ENCODE measurements around the gene MIDN.

Gene MIDN

DNA sequence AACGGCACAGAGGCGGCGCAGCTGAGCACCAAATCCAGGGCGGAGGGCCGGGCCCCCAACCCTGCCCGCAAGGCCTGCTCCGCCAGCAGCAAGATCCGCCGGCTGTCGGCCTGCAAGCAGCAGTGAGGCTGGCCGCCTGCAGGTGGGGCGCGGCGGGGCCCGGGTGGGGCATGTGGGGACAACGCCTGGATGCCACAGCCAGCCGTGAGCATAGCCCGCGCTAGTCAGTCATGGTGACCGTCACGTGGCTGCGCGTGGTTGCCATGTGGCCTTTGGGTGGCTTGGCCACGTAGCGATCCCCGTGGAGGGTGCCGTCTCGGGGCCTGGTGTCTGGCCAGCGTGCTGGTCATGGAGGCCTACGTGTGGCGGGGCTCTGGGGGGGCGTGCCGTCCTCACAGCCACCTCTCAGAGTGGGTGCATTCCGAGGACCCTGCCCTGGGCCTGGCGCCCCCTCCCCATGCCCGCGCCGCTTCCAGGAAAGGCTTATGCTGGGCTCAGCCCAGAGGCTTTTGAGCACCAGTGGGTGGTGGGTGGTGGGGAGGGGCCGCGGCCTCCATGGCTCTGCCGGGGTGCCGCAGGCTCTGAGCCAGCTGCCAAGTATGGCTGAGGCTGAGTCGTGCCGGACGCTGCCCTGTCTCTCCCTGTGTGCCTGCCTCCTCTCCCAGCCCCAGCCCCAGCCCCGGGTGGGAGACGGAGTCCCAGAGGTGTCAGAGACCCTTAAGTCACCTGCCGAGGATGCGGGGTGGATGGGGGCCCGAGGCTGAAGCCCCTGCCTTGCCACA is 21.7 kb upstream of the MIDN start:
- DNase-seq (ENCODE audit: low read depth) = no peak
- TF ChIP-seq, protein P1, sequence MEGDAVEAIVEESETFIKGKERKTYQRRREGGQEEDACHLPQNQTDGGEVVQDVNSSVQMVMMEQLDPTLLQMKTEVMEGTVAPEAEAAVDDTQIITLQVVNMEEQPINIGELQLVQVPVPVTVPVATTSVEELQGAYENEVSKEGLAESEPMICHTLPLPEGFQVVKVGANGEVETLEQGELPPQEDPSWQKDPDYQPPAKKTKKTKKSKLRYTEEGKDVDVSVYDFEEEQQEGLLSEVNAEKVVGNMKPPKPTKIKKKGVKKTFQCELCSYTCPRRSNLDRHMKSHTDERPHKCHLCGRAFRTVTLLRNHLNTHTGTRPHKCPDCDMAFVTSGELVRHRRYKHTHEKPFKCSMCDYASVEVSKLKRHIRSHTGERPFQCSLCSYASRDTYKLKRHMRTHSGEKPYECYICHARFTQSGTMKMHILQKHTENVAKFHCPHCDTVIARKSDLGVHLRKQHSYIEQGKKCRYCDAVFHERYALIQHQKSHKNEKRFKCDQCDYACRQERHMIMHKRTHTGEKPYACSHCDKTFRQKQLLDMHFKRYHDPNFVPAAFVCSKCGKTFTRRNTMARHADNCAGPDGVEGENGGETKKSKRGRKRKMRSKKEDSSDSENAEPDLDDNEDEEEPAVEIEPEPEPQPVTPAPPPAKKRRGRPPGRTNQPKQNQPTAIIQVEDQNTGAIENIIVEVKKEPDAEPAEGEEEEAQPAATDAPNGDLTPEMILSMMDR (IDR thresholded peaks at IDR 0.05; ENCODE audit: insufficient read depth, low read depth, low read length, missing control alignments) = no peak
- no peak overlapping the region for H3K4me3 ChIP-seq (ENCODE audit: low read depth, low read length)

DNA sequence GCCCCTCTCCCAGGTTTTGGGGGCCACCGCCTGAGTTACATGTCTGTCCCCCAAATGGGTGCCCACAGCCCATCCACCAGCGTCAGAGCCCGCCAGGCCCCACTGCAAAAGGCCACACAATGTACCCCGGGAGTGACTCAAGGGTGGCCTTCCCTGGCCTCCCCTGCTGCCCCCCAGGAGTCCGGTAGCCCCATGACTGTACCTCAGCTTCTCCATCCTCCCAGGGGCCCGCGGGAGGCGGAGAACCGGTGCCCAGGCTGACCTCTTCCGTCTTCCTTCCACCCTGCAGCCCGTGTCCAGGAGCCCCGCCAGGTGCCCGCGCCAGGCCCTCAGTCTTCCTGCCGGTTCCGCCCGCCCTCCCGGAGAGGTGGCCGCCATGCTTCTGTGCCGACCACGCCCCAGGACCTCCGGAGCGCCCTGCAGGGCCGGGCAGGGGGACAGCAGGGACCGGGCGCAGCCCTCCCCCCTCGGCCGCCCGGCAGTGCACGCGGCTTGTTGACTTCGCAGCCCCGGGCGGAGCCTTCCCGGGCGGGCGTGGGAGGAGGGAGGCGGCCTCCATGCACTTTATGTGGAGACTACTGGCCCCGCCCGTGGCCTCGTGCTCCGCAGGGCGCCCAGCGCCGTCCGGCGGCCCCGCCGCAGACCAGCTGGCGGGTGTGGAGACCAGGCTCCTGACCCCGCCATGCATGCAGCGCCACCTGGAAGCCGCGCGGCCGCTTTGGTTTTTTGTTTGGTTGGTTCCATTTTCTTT is 20.9 kb upstream of the MIDN start:
- TF ChIP-seq, protein P1 (IDR thresholded peaks at IDR 0.05; ENCODE audit: insufficient read depth, low read depth, low read length, missing control alignments) = no peak
- no peak overlapping the region for H3K4me3 ChIP-seq (ENCODE audit: low read depth, low read length)
- DNase-seq (ENCODE audit: low read depth) = no peak

DNA sequence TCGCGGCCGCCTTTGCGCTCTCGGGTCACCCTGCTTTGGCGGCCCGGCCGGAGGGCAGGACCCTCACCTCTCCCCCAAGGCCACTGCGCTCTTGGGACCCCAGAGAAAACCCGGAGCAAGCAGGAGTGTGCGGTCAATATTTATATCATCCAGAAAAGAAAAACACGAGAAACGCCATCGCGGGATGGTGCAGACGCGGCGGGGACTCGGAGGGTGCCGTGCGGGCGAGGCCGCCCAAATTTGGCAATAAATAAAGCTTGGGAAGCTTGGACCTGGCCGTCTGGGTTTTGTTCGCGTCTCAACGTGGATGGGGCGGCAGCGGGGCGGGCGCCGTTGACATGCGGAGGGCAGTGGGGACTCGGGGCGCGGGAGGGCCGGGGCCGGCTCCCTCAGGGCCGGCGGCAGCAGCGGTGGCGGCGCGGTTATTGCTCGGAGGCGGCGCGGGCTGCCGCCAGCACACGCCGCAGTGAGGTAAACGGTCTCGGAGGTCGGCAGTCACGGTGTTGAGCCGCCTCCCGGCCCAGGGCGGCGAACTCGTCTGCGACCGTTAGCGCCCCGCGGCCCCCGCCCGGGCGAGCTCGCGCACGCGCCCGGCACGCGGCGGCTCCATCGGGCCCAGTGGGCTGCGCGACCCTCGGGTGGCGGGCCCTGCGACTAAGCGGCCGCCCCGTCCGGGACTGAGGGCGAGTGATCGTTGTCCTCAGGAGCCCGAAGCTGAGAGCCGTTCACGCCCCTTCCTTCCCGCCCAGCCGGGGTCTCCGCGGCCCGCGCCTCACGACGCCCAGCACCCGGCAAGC is 20.0 kb upstream of the MIDN start:
- H3K4me3 ChIP-seq (ENCODE audit: low read depth, low read length) = no peak overlapping the region
- DNase-seq (ENCODE audit: low read depth) = no peak
- TF ChIP-seq, protein P1 (IDR thresholded peaks at IDR 0.05; ENCODE audit: insufficient read depth, low read depth, low read length, missing control alignments) = no peak

DNA sequence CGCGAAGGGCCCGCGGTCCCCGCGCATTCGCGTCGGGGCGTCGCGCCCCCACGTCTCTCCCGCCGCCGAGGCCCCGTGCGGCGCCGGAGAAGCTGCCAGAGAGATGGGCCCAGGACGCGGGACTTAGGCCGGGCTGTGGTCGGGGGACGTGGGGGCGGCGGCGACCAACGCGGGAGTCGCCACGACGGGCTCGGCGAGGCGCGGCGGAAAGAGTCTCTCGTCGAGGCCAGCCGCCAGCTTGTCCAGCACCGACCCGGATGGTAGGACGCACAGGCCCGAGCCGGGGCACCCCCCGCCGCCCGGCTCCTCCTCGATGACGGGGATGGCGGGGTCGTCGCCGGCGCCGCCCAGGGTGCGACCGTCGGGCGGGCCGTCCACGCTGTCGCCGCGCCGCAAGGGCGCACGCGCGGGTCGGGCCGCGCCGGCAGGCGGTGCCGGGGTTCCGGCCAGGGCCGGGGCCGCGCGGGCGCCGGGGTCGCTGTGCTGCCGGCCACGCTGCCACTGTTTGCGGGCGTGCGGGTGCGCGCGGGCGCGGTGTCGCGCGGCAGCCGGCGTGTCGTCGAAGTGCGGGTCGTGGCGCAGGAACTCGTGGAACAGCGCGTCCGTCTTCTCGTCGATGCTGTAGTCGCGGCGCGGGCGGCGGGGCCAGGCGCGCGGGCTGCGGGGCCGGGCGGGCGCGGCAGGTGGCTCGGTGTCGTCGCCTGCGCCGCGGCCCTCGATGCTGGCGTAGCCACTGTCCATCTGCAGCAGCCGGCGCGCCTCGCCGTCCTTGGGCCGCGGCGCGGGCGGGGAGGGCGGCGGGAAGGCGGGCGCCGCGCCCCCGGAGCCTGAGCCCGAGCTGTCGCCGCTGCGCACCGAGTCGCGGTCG is 19.1 kb upstream of the MIDN start:
- TF ChIP-seq, protein P1 (IDR thresholded peaks at IDR 0.05; ENCODE audit: insufficient read depth, low read depth, low read length, missing control alignments) = no peak
- no peak for DNase-seq (ENCODE audit: low read depth)
- H3K4me3 ChIP-seq (ENCODE audit: low read depth, low read length) = no peak overlapping the region

DNA sequence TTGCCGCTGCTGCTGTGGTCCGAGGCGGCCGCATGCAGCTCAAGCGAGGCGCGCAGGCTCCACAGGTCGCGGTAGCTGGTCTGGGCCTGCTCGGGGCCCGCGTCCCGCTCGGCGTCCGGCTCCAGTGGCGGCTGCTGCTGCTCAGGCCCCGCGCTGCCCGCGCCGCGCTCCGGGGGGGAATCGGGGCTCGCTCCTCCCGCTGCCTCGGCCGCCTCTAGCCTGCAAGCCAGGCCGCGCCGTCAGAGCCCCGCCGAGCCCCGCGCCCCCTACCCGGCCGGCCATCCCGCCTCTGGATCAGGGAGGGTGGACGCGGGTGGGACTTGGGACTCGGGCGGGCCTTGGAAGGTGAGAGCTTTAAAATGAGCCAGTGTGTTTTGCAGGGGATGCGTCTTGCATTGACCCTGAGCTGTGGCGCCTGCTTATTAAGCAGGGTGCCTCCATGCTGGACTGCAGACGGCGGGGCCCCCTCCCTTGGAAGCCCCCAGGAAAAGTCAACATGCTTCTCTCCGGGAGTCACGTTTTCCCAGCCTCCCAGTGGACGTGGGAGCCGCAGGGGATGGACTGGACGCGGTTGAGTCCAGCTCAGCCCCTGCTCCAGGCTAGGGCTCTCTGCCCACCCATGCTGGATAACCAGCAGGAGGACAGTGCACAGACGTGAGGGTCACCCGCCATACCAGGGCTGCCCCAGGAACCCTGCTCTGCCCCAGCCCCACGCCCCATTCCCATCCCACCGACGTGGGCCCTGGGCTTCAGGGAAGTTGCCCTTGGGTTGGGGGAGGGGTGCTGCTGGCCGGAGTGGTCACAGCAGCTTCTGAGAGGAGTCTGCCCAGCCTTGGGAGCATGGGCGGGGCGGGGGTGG is 18.2 kb upstream of the MIDN start:
- TF ChIP-seq, protein P1 (IDR thresholded peaks at IDR 0.05; ENCODE audit: insufficient read depth, low read depth, low read length, missing control alignments) = no peak
- H3K4me3 ChIP-seq (ENCODE audit: low read depth, low read length) = no peak overlapping the region
- DNase-seq (ENCODE audit: low read depth) = no peak

Measured in GM12865 (cell line).